Duodenal mucosa (tissue), 2 donors: ENCODE data around the gene PLCD1.

Experiments
- H3K27ac ChIP-seq: one replicate; pipeline ENCODE4 v1.7.0; 2013; ENCODE audit warnings: low read depth, low read length
- H3K27me3 ChIP-seq, 2 donors: one replicate each; pipeline ENCODE4 v1.7.0; 2013; ENCODE audit warnings: low read length in 2 of 2, control low read depth in 1 of 2; ENCODE audit not compliant: insufficient read depth in 2 of 2, control insufficient read depth in 1 of 2
- H3K36me3 ChIP-seq, 2 donors: one replicate each; pipeline ENCODE4 v1.7.0; 2013; ENCODE audit warnings: low read length in 2 of 2, control low read depth in 1 of 2; ENCODE audit not compliant: insufficient read depth in 2 of 2, control insufficient read depth in 1 of 2
- H3K4me1 ChIP-seq, 2 donors: one replicate each; pipeline ENCODE4 v1.7.0; 2013; ENCODE audit warnings: low read length in 2 of 2, control low read depth in 1 of 2; ENCODE audit not compliant: insufficient read depth in 2 of 2, control insufficient read depth in 1 of 2
- H3K4me3 ChIP-seq, 2 donors: one replicate each; pipeline ENCODE4 v1.7.0; 2013; ENCODE audit warnings: low read length in 2 of 2, low read depth in 1 of 2
- H3K9ac ChIP-seq, 2 donors: one replicate each; pipeline ENCODE4 v1.7.0; 2013; ENCODE audit warnings: low read length in 2 of 2, low read depth in 1 of 2
- H3K9me3 ChIP-seq, 2 donors: one replicate each; pipeline ENCODE4 v1.7.0; 2013; ENCODE audit warnings: low read length in 2 of 2, control low read depth in 1 of 2; ENCODE audit not compliant: control insufficient read depth in 1 of 2

Gene PLCD1

DNA sequence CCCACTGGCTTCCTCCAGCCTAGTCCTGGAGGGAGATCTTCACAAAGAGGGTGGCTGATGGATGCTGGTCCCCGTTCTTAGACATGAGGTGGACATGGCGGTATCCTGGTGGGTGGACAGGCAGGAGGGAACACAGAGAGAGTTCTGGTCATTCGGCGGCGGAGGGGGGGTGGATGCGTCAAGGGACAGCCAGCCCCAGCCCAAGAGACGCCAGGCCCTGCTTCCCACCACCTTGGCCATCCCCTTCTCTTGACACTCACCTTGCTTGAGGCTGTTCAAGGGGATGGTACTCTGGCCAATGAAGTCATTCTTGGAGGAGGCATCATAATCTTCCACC lies 21.7 kb downstream of the PLCD1 start:
- Histone ChIP-seq H3K4me1 (peaks cover 22 to 29% of the 10 kb centered on the region in 2 donors), H3K27me3 (no peaks in the 10 kb centered on the region), H3K4me3 (no peak overlapping the region), H3K9me3 (no peaks in the 10 kb centered on the region), H3K36me3 (peaks cover 14 to 51% of the 10 kb centered on the region in 2 donors), H3K27ac (no peak overlapping the region), H3K9ac (no peak overlapping the region)

DNA sequence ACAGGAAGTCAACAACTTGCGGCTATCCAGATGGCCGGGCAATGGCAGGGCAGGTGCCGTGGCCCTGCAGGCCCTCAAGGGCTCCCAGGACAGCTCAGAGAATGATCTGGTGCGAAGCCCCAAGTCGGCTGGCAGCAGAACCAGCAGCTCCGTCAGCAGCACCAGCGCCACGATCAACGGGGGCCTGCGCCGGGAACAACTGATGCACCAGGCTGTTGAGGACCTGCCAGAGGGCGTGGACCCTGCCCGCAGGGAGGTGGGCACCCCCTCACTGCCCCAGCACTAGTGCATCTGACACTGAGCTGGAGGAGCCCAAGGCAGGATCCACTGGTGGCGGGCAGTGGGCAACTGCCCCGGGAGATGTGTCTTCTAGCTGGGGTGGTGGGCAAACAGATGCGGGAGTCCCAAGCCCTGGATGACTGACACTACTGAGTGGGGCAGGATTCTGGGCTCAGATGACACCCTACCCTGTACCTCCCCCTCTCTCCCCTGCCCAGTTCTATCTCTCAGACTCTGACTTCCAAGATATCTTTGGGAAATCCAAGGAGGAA lies 22.9 kb downstream of the PLCD1 start:
- Histone ChIP-seq H3K36me3 (peaks cover 24 to 63% of the 10 kb centered on the region in 2 donors), H3K27ac (no peak overlapping the region)

DNA sequence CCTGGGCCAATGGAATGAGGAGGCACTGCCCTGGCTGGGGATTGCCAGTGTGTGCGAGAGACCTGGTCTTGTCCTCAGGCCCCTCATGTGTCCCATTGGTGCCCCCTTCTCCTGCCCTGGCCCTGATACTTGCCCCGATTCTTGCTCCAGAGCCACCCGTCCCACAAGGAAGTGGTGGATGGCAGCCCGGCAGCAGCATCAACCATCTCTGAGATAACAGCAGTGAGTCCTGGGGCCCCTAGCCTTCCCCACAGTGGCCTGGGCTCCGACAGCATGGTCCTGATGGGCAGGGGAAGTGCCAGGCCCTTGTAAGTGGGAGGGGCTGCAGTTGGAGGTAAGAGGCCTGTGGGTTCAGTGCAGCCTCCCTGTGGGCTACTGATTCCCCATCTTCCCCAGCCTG lies 23.4 kb downstream of the PLCD1 start:
- Histone ChIP-seq H3K27ac (no peak overlapping the region), H3K9me3 (no peaks in the 10 kb centered on the region), H3K4me1 (peaks cover 22 to 30% of the 10 kb centered on the region in 2 donors), H3K27me3 (no peaks in the 10 kb centered on the region), H3K36me3 (peaks cover 29 to 68% of the 10 kb centered on the region in 2 donors), H3K9ac (no peak overlapping the region), H3K4me3 (no peak overlapping the region)

More for the DNA sequence above, 22.9 kb downstream of the PLCD1 start:
- Histone ChIP-seq H3K27me3 (no peaks in the 10 kb centered on the region), H3K4me1 (peaks cover 22 to 30% of the 10 kb centered on the region in 2 donors), H3K9ac (no peak overlapping the region), H3K9me3 (no peaks in the 10 kb centered on the region), H3K4me3 (no peak overlapping the region)

DNA sequence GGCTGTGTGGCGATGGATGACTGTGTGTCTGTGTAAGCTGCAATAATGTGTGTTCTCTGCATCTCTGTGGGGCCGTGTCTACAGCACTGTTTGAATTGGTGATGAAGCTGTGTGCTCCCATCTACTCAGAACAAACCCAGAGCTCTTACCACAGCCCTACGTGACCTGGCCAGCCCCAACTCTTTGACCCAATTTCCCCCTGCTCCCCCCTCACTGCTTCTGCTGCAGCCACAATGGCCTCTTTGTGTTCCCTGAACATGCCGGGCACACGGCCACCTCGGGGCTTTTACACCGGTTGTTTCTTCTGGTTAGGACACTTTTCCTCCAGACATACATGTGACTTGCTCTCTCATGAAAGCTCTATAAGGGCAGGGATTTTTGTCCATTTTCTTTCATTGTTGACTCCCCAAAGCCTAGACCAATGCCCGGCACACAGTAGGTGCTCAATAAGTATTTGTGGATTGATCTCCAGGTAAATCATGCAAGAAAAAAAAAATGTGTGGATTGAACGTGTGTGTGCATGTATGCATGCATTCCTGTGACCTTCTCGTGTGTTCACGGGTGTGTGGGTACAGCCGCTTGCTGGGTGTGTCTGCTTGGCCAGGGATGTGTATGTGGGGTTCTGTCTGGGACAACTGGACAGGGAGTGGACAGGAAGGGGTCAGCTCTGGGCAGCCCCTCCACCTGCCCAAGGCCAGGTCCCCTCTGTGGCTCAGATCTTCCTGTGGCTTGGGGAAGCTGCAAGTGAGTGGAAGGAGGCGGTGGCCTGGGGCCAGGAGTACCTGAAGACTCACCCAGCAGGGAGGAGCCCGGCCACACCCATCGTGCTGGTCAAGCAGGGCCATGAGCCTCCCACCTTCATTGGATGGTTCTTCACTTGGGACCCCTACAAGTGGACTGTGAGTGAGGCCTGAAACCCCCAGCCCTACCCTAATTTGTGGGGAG lies 24.1 kb downstream of the PLCD1 start:
- peaks cover 29 to 74% of the 10 kb centered on the region in 2 donors for H3K36me3 ChIP-seq
- H3K4me3 ChIP-seq, result no peak overlapping the region
- no peaks in the 10 kb centered on the region for H3K27me3 ChIP-seq
- H3K9ac ChIP-seq, result no peak overlapping the region
- H3K27ac ChIP-seq, result no peak overlapping the region
- peaks cover 22 to 30% of the 10 kb centered on the region in 2 donors for H3K4me1 ChIP-seq
- no peaks in the 10 kb centered on the region for H3K9me3 ChIP-seq

DNA sequence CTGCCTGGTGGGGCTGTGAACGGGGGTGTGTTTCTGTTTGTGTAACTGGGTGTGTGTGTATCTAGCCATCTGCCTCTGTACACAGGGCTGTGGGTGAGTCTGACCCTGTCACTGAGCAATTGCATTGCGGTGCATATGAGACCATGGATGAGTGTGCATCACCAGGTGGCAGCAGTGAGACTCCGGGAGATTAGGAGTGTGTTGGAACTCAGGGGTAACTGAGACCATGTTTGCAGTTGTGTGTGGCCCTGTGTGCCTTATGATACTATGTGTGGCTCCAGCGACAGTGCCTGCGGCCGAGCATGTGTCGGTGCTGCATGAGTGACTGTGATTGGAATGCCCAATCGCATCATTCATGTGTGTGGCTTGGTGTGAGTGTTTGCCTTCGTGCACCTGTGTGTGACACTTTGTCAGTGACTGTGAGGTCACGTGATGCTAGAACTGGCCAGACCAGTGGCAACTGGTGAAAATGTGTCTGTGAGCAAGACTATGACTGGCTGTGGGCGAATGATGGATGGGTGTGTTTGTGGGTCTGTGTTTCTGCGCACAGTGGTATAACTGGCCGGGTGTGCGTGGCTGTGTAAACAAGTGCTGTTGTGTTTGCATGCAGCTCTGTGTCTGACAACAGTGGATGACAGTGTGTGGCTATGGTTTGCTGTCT lies 24.9 kb downstream of the PLCD1 start:
- H3K4me1 ChIP-seq, result peaks cover 22 to 30% of the 10 kb centered on the region in 2 donors
- H3K4me3 ChIP-seq, result no peak overlapping the region
- peaks cover 36 to 74% of the 10 kb centered on the region in 2 donors for H3K36me3 ChIP-seq
- no peak overlapping the region for H3K27ac ChIP-seq
- no peaks in the 10 kb centered on the region for H3K27me3 ChIP-seq
- H3K9me3 ChIP-seq, result no peaks in the 10 kb centered on the region
- H3K9ac ChIP-seq, result peak overlapping the region; percentile 26 to 33

DNA sequence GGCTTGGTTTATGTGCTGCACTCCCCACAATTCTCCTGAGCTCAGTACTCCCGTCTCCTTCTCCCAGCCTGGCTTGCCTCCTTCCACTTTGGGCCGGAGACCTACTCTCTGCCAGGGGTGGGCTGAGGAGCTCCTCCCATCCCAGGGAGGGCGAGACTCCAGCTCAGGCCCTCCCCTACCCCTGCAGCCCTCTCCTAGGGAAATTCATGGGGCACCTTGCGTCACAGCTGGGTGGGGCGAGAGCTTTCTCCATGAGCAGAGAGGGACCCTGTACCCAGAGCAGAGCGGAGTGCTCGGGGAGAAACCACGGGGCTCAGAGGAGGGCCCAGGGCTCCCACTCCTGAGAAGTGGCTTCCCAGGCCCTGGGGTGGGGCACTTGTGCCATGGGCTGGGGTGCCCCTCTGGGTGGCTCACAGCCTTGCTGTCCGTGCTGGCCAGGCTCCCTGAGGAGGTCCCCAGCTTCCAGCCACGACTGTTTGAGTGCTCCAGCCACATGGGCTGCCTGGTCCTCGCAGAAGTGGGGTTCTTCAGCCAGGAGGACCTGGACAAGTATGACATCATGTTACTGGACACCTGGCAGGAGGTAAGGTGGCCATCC lies 25.5 kb downstream of the PLCD1 start:
- H3K27ac ChIP-seq, result peak overlapping the region; percentile 37
- no peaks in the 10 kb centered on the region for H3K27me3 ChIP-seq
- H3K4me3 ChIP-seq, result no peak overlapping the region
- H3K36me3 ChIP-seq, result peaks cover 36 to 77% of the 10 kb centered on the region in 2 donors
- H3K4me1 ChIP-seq, result peaks cover 26 to 30% of the 10 kb centered on the region in 2 donors
- peak overlapping the region; percentile 26 to 33 for H3K9ac ChIP-seq
- H3K9me3 ChIP-seq, result no peaks in the 10 kb centered on the region

DNA sequence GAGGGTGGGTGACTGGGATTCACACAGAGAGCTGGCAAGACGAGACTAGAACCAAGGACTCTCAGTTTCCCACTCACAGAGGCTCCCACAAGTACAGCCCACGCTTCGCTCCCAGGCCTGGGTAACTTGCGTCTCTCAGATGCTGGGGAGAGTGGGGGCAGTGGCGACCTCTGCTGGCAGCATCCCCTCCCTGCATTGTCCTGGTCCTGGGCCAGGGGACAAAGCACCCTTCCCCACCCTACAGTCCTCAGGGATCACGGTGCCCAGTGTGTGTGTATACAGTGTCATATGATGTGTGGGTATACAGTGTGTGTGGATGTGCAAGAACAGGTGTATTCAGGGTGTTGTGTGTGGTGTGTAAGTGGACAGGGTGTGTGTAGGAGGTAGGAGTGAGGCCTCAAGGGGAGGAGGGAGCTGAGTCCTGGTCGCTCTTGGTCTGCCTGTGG lies 26.0 kb downstream of the PLCD1 start:
- peak overlapping the region; percentile 26 to 33 for H3K9ac ChIP-seq
- peaks cover 36 to 73% of the 10 kb centered on the region in 2 donors for H3K36me3 ChIP-seq
- H3K4me3 ChIP-seq, result no peak overlapping the region
- H3K4me1 ChIP-seq, result peaks cover 29 to 34% of the 10 kb centered on the region in 2 donors
- H3K27ac ChIP-seq, result no peak overlapping the region
- no peaks in the 10 kb centered on the region for H3K9me3 ChIP-seq
- H3K27me3 ChIP-seq, result no peaks in the 10 kb centered on the region

DNA sequence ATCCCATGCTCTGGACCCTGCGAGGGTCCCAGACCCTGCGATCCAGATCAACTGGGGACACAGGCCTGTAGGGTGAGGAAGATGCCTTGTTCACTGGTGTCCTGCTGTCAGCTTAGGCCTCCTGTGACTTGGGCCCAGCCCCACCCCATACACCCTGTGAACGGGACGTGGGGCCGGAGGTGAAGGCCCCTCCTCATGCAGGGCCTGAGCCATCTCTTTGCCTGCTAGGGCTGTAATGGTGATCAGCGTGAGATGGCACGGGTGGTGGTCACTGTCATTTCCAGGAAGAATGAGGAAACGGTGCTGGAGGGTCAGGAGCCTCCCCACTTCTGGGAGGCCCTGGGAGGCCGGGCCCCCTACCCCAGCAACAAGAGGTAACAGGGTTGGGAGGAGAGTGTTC lies 26.5 kb downstream of the PLCD1 start:
- H3K27me3 ChIP-seq, result no peaks in the 10 kb centered on the region
- peaks cover 34 to 38% of the 10 kb centered on the region in 2 donors for H3K4me1 ChIP-seq
- H3K27ac ChIP-seq, result no peak overlapping the region
- H3K9ac ChIP-seq, result no peak overlapping the region
- no peak overlapping the region for H3K4me3 ChIP-seq
- H3K9me3 ChIP-seq, result no peaks in the 10 kb centered on the region
- peaks cover 33 to 70% of the 10 kb centered on the region in 2 donors for H3K36me3 ChIP-seq

DNA sequence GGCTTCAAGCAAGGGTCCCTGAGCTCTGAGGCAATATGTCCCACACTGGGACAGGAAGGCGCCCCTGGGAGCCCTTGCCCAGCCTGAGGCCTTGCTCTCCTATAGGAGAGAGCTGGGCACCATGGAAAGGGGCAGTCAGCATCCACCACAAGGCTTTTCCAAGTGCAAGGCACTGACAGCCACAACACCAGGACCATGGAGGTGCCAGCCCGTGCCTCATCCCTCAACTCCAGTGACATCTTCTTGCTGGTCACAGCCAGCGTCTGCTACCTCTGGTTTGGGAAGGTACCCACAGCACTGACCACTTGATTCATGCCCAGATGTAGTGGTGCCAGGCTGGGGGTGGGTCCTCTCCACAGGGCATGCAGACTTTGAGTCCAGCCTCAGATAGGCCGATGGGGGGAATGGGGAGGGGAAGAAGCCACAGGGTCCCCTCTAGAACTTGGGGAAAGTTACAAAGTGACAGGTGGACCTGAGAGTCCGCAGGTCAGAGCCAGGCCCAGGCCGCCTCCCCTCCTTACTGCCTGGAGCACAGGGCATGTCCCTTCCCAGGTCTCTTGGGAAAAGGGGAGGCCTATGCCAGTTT lies 27.1 kb downstream of the PLCD1 start:
- H3K36me3 ChIP-seq, result peaks cover 31 to 70% of the 10 kb centered on the region in 2 donors
- H3K4me1 ChIP-seq, result peaks cover 40 to 42% of the 10 kb centered on the region in 2 donors
- no peaks in the 10 kb centered on the region for H3K27me3 ChIP-seq
- no peak overlapping the region for H3K4me3 ChIP-seq
- no peak overlapping the region for H3K9ac ChIP-seq
- no peaks in the 10 kb centered on the region for H3K9me3 ChIP-seq
- H3K27ac ChIP-seq, result no peak overlapping the region
